ENCODE results near the gene UBXN10.
A peak's percentile ranks its signal among the peaks of the same experiment; 100 is the strongest.

The UBXN10 gene

DNA sequence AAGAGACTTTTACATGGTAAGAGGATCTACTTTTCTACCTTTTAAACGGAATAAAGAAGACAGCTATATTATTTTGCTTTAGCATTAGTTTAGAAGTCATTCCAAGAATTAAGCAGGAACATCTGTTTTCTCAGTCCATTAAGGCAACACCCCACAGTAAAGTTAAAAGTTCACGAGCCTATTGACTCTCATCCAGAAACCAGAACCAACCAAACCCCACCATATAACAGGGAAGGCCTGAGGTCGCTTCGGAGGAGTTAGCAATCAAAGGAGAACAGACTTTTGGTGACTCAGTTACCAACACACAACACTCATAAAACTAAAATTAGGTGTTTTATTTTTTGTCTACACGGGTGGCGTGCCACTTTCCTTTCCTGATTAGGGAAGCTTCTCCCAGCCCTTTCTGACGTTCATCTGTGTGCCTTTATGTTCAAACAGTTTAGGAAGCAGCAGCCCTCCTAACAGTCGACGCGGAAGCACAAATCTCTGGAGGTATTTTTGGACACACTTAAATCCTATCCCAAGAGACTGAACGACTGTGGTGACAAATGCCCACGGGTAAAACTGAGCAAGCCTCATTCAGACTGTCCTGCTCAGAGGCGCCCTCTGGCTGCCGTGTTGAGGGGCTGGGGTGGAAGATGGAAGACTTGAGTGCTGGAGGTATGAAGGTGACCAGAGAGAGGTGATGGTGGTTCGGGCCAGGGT lies 9.0 kb downstream of the UBXN10 start:
- no peak overlapping the region for H3K4me3 ChIP-seq (ENCODE audit: low read depth, low read length)
- TF ChIP-seq, protein P1, sequence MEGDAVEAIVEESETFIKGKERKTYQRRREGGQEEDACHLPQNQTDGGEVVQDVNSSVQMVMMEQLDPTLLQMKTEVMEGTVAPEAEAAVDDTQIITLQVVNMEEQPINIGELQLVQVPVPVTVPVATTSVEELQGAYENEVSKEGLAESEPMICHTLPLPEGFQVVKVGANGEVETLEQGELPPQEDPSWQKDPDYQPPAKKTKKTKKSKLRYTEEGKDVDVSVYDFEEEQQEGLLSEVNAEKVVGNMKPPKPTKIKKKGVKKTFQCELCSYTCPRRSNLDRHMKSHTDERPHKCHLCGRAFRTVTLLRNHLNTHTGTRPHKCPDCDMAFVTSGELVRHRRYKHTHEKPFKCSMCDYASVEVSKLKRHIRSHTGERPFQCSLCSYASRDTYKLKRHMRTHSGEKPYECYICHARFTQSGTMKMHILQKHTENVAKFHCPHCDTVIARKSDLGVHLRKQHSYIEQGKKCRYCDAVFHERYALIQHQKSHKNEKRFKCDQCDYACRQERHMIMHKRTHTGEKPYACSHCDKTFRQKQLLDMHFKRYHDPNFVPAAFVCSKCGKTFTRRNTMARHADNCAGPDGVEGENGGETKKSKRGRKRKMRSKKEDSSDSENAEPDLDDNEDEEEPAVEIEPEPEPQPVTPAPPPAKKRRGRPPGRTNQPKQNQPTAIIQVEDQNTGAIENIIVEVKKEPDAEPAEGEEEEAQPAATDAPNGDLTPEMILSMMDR (IDR thresholded peaks at IDR 0.05; ENCODE audit: low read depth, low read length), result peak; percentile 92

DNA sequence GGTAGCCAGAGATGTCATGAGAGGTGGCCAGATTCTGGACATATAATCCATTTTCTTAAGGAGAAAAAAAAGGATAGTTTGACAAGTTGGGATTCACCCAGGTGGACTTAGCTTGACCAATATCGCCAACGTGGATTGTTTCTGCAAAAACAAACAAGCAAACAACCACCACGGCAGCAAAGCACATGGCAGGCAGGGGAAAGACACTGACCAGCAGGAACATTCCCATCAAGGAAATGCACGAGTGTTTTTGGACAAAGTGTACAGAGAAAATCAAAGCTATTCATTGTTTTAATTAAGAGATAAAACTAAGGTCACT lies 9.5 kb downstream of the UBXN10 start:
- H3K4me3 ChIP-seq (ENCODE audit: low read depth, low read length), result no peak overlapping the region
- TF ChIP-seq, protein P1 (IDR thresholded peaks at IDR 0.05; ENCODE audit: low read depth, low read length), result no peak

DNA sequence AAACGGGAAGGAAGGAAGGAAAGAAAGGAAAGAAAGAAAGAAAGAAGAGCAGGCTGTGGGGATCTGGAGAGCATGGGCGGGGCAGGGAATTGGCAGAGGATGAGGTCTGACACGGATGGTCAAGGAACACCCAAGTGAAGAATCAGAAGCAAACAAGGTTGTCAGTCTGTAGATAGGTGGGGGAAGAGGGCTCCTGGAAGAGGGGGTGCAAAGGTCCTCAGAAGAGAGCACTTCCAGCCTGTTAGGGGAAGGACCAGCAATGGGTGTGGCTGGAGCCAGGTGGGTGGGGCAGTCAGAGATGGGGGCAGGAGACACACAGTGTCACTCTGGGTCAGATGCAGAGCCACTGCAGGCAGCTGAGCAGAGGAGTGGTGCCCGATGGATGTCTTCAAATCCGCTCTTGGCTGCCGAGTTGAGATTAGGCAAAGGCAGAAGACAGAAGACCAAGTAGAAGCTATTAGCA lies 11.5 kb downstream of the UBXN10 start:
- H3K4me3 ChIP-seq (ENCODE audit: low read depth, low read length), result no peak overlapping the region
- TF ChIP-seq, protein P1 (IDR thresholded peaks at IDR 0.05; ENCODE audit: low read depth, low read length), result no peak

DNA sequence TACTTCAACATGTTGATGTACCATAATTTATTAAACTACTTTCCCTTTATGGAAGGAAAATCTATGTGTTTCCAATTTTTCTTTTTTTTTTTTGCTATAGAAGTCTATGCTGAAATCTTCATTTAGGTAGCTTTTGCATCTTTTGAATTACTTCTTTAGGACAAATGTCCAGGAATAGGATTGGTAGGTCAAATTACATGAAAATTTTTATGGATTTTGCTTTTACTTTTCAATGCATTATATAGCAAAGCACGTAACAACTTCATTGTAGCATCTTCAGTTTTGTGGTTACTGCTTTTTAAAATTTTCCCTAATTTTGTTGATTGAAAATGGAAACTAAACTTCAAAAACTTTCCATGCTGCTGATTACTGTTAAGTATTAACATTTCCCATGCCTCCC lies 12.4 kb downstream of the UBXN10 start:
- TF ChIP-seq, protein P1 (IDR thresholded peaks at IDR 0.05; ENCODE audit: low read depth, low read length), result no peak
- H3K4me3 ChIP-seq (ENCODE audit: low read depth, low read length), result no peak overlapping the region

DNA sequence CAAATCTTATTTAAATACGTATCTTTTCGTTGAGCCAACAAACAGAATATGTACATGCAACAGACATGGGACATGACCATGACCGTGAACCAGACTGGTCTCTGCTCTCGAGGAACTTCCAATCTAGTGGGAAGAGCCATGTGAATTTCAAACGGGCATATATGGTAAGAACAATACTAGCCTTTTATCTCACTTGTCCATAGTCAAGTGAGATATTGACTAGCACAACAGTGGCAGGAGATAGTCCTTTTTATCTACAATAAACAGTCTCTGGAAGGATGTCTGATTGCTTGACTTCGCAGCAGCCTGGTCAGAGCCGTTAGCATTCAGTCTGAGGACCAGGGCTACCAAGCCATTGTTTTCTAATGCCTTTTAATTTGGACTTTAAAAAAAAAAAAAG lies 13.0 kb downstream of the UBXN10 start:
- no peak overlapping the region for H3K4me3 ChIP-seq (ENCODE audit: low read depth, low read length)
- TF ChIP-seq, protein P1 (IDR thresholded peaks at IDR 0.05; ENCODE audit: low read depth, low read length), result no peak

DNA sequence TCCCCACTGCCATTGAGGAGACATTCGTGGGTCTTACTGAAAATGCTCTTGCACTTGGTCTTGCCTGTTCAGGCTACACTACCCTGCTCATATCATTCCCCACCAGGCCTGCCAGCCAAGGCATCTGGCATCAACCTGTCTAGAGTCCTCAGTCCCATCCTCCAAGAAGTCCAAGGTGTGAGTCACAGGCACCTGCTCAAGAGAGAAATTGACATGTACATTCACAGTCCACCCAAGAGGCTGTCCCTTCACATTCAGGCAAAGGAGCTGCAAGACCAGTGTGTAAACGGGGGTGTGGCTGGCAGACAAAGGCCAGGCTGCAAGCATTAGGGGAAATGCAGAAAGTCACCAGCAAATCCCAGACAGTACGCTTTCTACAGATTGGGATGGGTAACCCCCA lies 13.5 kb downstream of the UBXN10 start:
- TF ChIP-seq, protein P1 (IDR thresholded peaks at IDR 0.05; ENCODE audit: low read depth, low read length), result no peak
- H3K4me3 ChIP-seq (ENCODE audit: low read depth, low read length), result no peak overlapping the region

DNA sequence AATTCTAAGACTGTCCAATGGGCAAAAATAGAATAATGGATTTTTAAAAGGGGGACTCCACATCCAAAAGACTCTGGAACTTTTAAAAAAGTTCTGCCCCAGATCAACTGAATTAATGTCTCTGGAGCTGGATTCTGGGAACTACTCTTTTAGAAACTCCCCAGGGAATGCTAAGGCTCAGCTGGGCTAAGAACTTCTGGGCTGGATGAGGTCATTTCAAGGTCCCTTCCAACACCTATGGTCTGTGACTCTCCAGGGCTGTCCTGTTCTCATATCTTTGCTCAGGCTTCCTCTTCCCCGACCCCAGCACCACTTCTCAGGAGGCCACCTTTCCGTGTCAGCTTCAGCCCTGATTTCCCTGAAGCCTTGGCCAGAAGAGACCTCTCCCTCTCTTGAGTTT lies 13.9 kb downstream of the UBXN10 start:
- TF ChIP-seq, protein P1 (IDR thresholded peaks at IDR 0.05; ENCODE audit: low read depth, low read length), result no peak
- H3K4me3 ChIP-seq (ENCODE audit: low read depth, low read length), result no peak overlapping the region
